ENCODE results near the gene AACS. TPM values are rescaled to one million over a fixed set of nuclear protein-coding genes. Genes with fewer than 3 reads are reported as not detected.
"Not testable (repeated sequence)": the region's sequence is repeated elsewhere in the genome, so short reads cannot be mapped to it uniquely, and the experiment has no call there.

AACS gene
- total RNA-seq, 1 donor from 2014 or later: 32.5 TPM

DNA sequence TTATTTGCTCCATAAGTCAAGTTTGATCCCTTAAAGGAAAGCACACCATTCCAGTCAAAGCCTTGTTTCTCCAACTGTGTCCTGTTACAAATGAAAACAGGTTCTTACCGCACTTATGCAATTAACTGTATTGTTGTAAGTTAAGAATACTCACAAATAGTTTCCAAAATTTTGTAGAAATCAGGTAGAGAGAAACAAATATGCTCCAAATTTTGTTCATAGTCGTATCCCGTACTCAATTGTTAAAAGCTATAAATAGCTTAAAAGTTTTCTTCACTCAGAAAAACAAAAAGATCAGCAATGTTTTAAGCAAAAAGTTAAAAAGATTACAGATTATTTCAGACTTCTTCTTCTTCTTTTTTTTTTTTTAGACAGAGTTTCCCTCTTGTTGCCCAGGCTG is 4.0 kb upstream of the AACS start:
- H3K36me3 ChIP-seq (ENCODE audit: control insufficient read depth, insufficient read depth, low read length): no peaks in the 10 kb centered on the region
- TF ChIP-seq CTCF (IDR thresholded peaks at IDR 0.05; ENCODE audit: insufficient read depth, low read length, poor library complexity, severe bottlenecking): no peak
- H3K4me3 ChIP-seq (ENCODE audit: low read depth, low read length): no peak overlapping the region
- no peaks in the 10 kb centered on the region for H3K27me3 ChIP-seq (ENCODE audit: control insufficient read depth, insufficient read depth, low read length)
- DNase-seq (ENCODE audit: low read depth): no peak

GRCh38 chr12:125063522-125063921 is 1.7 kb upstream of the AACS start:
- not testable (repeated sequence) for DNase-seq (ENCODE audit: low read depth); H3K36me3 ChIP-seq (ENCODE audit: control insufficient read depth, insufficient read depth, low read length); H3K27me3 ChIP-seq (ENCODE audit: control insufficient read depth, insufficient read depth, low read length); H3K4me3 ChIP-seq (ENCODE audit: low read depth, low read length)

GRCh38 chr12:125064492-125064891 is 743 bp upstream of the AACS start:
- DNase-seq (ENCODE audit: low read depth): no peak
- Histone ChIP-seq H3K27me3 (ENCODE audit: control insufficient read depth, insufficient read depth, low read length) (no peaks in the 10 kb centered on the region), H3K36me3 (ENCODE audit: control insufficient read depth, insufficient read depth, low read length) (no peaks in the 10 kb centered on the region), H3K4me3 (ENCODE audit: low read depth, low read length) (peak overlapping the region; percentile 47)
- TF ChIP-seq CTCF (IDR thresholded peaks at IDR 0.05; ENCODE audit: insufficient read depth, low read length, poor library complexity, severe bottlenecking): no peak

GRCh38 chr12:125065919-125066570 is 810 bp downstream of the AACS start:
- no peak for TF ChIP-seq CTCF (IDR thresholded peaks at IDR 0.05; ENCODE audit: insufficient read depth, low read length, poor library complexity, severe bottlenecking)
- Histone ChIP-seq H3K27me3 (ENCODE audit: control insufficient read depth, insufficient read depth, low read length) (no peaks in the 10 kb centered on the region), H3K36me3 (ENCODE audit: control insufficient read depth, insufficient read depth, low read length) (no peaks in the 10 kb centered on the region)

DNA sequence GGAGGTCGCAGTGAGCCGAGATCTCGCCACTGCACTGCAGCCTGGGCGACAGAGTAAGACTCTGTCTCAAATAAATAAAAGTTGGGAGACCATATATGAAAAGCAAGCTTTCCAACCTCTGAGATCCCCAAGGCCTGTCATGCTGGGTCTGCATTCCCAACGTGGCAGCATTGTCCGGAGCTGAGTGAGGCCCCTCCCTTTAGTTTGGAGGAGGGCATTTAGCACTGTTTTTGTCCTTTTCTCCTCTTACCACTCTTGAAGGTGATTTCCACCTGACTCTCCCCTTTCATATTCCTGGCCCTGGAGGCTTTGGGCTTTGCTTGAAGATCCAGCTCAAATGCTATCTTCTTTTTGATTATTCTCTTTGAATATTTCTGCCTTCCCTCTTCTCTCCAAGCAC is 3.2 kb downstream of the AACS start:
- Histone ChIP-seq H3K36me3 (ENCODE audit: control insufficient read depth, insufficient read depth, low read length) (no peaks in the 10 kb centered on the region), H3K27me3 (ENCODE audit: control insufficient read depth, insufficient read depth, low read length) (no peaks in the 10 kb centered on the region), H3K4me3 (ENCODE audit: low read depth, low read length) (no peak overlapping the region)
- DNase-seq (ENCODE audit: low read depth): no peak
- no peak for TF ChIP-seq CTCF (IDR thresholded peaks at IDR 0.05; ENCODE audit: insufficient read depth, low read length, poor library complexity, severe bottlenecking)

More at GRCh38 chr12:125065919-125066570, 810 bp downstream of the AACS start:
- no peak for DNase-seq (ENCODE audit: low read depth)
- peak overlapping the region; percentile 47 for H3K4me3 ChIP-seq (ENCODE audit: low read depth, low read length)

DNA sequence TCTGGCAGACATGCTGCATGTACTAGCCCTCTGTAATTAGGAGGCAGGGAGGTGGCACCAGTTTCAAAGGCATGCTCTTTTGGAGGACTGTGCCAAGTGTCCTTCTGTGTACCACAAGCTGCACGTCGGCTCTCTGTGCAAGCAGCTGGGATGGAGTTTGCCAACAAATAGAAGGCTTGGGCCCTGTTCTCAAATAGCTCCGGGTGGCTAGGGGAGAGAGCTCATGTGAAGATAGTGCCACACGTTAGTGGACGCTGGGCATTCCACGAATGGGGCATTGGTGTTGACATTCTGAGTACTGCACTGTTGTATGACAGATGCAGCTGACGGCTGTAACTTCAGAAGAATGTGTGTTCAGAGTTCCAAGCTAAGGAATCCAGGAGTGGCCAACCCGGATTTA is 4.4 kb downstream of the AACS start:
- no peaks in the 10 kb centered on the region for H3K36me3 ChIP-seq (ENCODE audit: control insufficient read depth, insufficient read depth, low read length)
- no peak overlapping the region for H3K4me3 ChIP-seq (ENCODE audit: low read depth, low read length)
- TF ChIP-seq CTCF (IDR thresholded peaks at IDR 0.05; ENCODE audit: insufficient read depth, low read length, poor library complexity, severe bottlenecking): no peak
- no peak for DNase-seq (ENCODE audit: low read depth)
- no peaks in the 10 kb centered on the region for H3K27me3 ChIP-seq (ENCODE audit: control insufficient read depth, insufficient read depth, low read length)
